Bronchial epithelial cell (primary cell): ENCODE results near the gene PTCHD1. TPM values are rescaled to one million over a fixed set of nuclear protein-coding genes. Genes with fewer than 3 reads are reported as not detected.

Experiments used
- DNase-seq: peaks from one replicate; pipeline ENCODE4 v3.0.0-alpha.2; 2010; ENCODE audit warnings: low read depth
- FAIRE-seq: peaks from 2 replicates; lab custom pipeline; 2011; peaks lifted over from hg19 to GRCh38; lab: Jason Lieb, UNC
- H3K27me3 ChIP-seq: 2 replicates; pipeline ENCODE4 v1.5.1; 2011; ENCODE audit warnings: low read length; ENCODE audit not compliant: control insufficient read depth, insufficient read depth
- H3K36me3 ChIP-seq: 2 replicates; pipeline ENCODE4 v1.5.1; 2011; ENCODE audit warnings: low read length; ENCODE audit not compliant: control insufficient read depth, insufficient read depth
- H3K4me3 ChIP-seq: 2 replicates; pipeline ENCODE4 v1.5.1; 2011; ENCODE audit warnings: mild to moderate bottlenecking, low read depth, low read length, control low read depth
- CTCF ChIP-seq: IDR thresholded peaks from 2 replicates; pipeline ENCODE4 v1.5.1; 2011; ENCODE audit warnings: mild to moderate bottlenecking, moderate library complexity, low read length, control low read depth, inconsistent platforms; ENCODE audit not compliant: insufficient read depth, severe bottlenecking
- total RNA-seq: library from RNA; depleted of rRNA; stranded (reverse); fragments of >200 nt; gene quantifications from 2 replicates; pipeline ENCODE4 v1.2.1, GENCODE V29; 2014

Gene PTCHD1
- total RNA-seq, 1 donor from 2014 or later: not detected

GRCh38 chrX:23331701-23332100, 2.9 kb upstream of the PTCHD1 start:
- no peak for TF ChIP-seq CTCF
- Histone ChIP-seq H3K4me3 (no peak overlapping the region), H3K27me3 (peaks cover 25% of the 10 kb centered on the region), H3K36me3 (no peaks in the 10 kb centered on the region)
- DNase-seq: no peak
- peak; percentile 13 for FAIRE-seq

GRCh38 chrX:23332101-23332887, 2.4 kb upstream of the PTCHD1 start:
- TF ChIP-seq CTCF: no peak
- no peak overlapping the region for H3K4me3 ChIP-seq
- FAIRE-seq (no peak), DNase-seq (no peak)
- peaks cover 25% of the 10 kb centered on the region for H3K27me3 ChIP-seq
- H3K36me3 ChIP-seq: no peaks in the 10 kb centered on the region

- DNase-seq: no peak
- no peak overlapping the region for H3K4me3 ChIP-seq
- TF ChIP-seq CTCF: no peak
- FAIRE-seq: no peak
- H3K27me3 ChIP-seq: peaks cover 25% of the 10 kb centered on the region
- no peaks in the 10 kb centered on the region for H3K36me3 ChIP-seq
These were observed 1.5 kb upstream of the PTCHD1 start for GRCh38 chrX:23332888-23333821.

GRCh38 chrX:23333842-23334520, 668 bp upstream of the PTCHD1 start:
- Histone ChIP-seq H3K4me3 (no peak overlapping the region), H3K27me3 (peaks cover 25% of the 10 kb centered on the region), H3K36me3 (no peaks in the 10 kb centered on the region)
- DNase-seq: no peak
- TF ChIP-seq CTCF: no peak
- no peak for FAIRE-seq

- no peak for TF ChIP-seq CTCF
- no peak overlapping the region for H3K4me3 ChIP-seq
- no peak for DNase-seq
- no peak for FAIRE-seq
- no peaks in the 10 kb centered on the region for H3K36me3 ChIP-seq
- peaks cover 25% of the 10 kb centered on the region for H3K27me3 ChIP-seq
These were observed 165 bp upstream of the PTCHD1 start for GRCh38 chrX:23334521-23334847.
